Mesenteric fat pad (tissue), 1 donor: ENCODE data around the gene PRR23E. TPM values are rescaled to one million over a fixed set of nuclear protein-coding genes. Genes with fewer than 3 reads are reported as not detected.

ENCODE experiments used
- DNase-seq: peaks from one replicate; pipeline ENCODE4 v3.0.0-alpha.2; 2020; ENCODE audit warnings: low spot score
- total RNA-seq: library from RNA; stranded (reverse); fragmentation: NEBNext Ultra II Directional; extraction: Animal tissue kit (Norgen Biotek cat#: 25700); gene quantifications from one replicate; pipeline ENCODE4 v1.2.1, GENCODE V29; 2021
- donor health status: DM: yes; HTN: yes; CAD: no.

PRR23E gene
- total RNA-seq, 1 donor from 2014 or later = not detected

- DNase-seq = no peak
These were observed 28.3 kb upstream of the PRR23E start for GRCh38 chr3:127164615-127165014.

- DNase-seq = no peak
These were observed 27.9 kb upstream of the PRR23E start for GRCh38 chr3:127165036-127165435.

- DNase-seq = no peak
These were observed 27.0 kb upstream of the PRR23E start for GRCh38 chr3:127165694-127166485.

GRCh38 chr3:127166501-127167065, 26.3 kb upstream of the PRR23E start:
- DNase-seq = peak; percentile 64

GRCh38 chr3:127167315-127168043, 25.5 kb upstream of the PRR23E start:
- peak; percentile 73 for DNase-seq

- DNase-seq = peak; percentile 68
These were observed 24.7 kb upstream of the PRR23E start for GRCh38 chr3:127168271-127168670.

- peak; percentile 84 for DNase-seq
These were observed 22.1 kb upstream of the PRR23E start for GRCh38 chr3:127170814-127171213.

- peak; percentile 53 for DNase-seq
These were observed 21.6 kb upstream of the PRR23E start for GRCh38 chr3:127171320-127171719.

GRCh38 chr3:127171721-127172120, 21.2 kb upstream of the PRR23E start:
- peak; percentile 87 for DNase-seq

GRCh38 chr3:127172211-127172610, 20.7 kb upstream of the PRR23E start:
- DNase-seq = peak; percentile 64

GRCh38 chr3:127172781-127173515, 20.0 kb upstream of the PRR23E start:
- peak; percentile 86 for DNase-seq

GRCh38 chr3:127173516-127174166, 19.3 kb upstream of the PRR23E start:
- no peak for DNase-seq

GRCh38 chr3:127174284-127174683, 18.6 kb upstream of the PRR23E start:
- no peak for DNase-seq

GRCh38 chr3:127174715-127175140, 18.2 kb upstream of the PRR23E start:
- DNase-seq = peak; percentile 73

- DNase-seq = no peak
These were observed 17.7 kb upstream of the PRR23E start for GRCh38 chr3:127175272-127175671.

GRCh38 chr3:127177226-127177625, 15.7 kb upstream of the PRR23E start:
- DNase-seq = no peak

GRCh38 chr3:127180859-127181258, 12.1 kb upstream of the PRR23E start:
- DNase-seq = peak; percentile 75

GRCh38 chr3:127182431-127182830, 10.5 kb upstream of the PRR23E start:
- DNase-seq = peak; percentile 53

GRCh38 chr3:127182848-127183714, 9.8 kb upstream of the PRR23E start:
- peak; percentile 71 for DNase-seq
